Esophagus muscularis mucosa (tissue), 4 donors: ENCODE measurements around the gene ENTREP3. TPM values are rescaled to one million over a fixed set of nuclear protein-coding genes. Genes with fewer than 3 reads are reported as not detected.

Experiments
- DNase-seq: peaks from one replicate; pipeline ENCODE4 v3.0.0-alpha.2; 2017; ENCODE audit errors: extremely low spot score
- H3K27ac ChIP-seq, 4 donors: fragments of 200-600 bp; sonication (generic); replicated peaks in 1 of 4; 1 replicate in 3 of 4; 2 replicates in 1 of 4; pipeline ENCODE4 v1.5.1; 2016 to 2019; ENCODE audit warnings: mild to moderate bottlenecking in 1 of 4
- H3K27me3 ChIP-seq, 4 donors: fragments of 200-600 bp; sonication (generic); one replicate each; pipeline versions ENCODE4 v1.5.1 to v1.6.0; 2016 to 2019
- H3K36me3 ChIP-seq, 4 donors: fragments of 200-600 bp; sonication (generic); one replicate each; pipeline ENCODE4 v1.5.1; 2016 to 2019
- H3K4me1 ChIP-seq, 4 donors: fragments of 200-600 bp; sonication (generic); one replicate each; pipeline ENCODE4 v1.5.1; 2016 to 2019
- H3K4me3 ChIP-seq, 4 donors: fragments of 200-600 bp; sonication (generic); 1 replicate in 2 of 4; 2 replicates in 2 of 4; pipeline ENCODE4 v1.5.1; 2016 to 2019; ENCODE audit warnings: mild to moderate bottlenecking in 4 of 4, moderate library complexity in 1 of 4
- H3K9me3 ChIP-seq, 4 donors: fragments of 200-600 bp; sonication (generic); 1 replicate in 3 of 4; 2 replicates in 1 of 4; pipeline ENCODE4 v1.5.1; 2016 to 2019
- CTCF ChIP-seq, 3 experiments: fragments of 200-600 bp in 2 of 3; fragments of 450-650 bp in 1 of 3; sonication (generic) in 2 of 3; IDR thresholded peaks; one replicate each; pipeline ENCODE4 v1.5.1; 2017 to 2019; ENCODE audit warnings: antibody characterized with exemption in 3 of 3, mild to moderate bottlenecking in 2 of 3, moderate library complexity in 1 of 3
- EP300 ChIP-seq: sonication (generic); formaldehyde crosslinking; IDR thresholded peaks from one replicate; pipeline ENCODE4 v1.6.1; 2017; ENCODE audit warnings: antibody characterized with exemption
- POLR2A ChIP-seq: fragments of 450-650 bp; IDR thresholded peaks from one replicate; pipeline ENCODE4 v1.6.1; 2017; ENCODE audit warnings: antibody characterized with exemption, moderate library complexity, mild to moderate bottlenecking, low read depth
- POLR2AphosphoS5 ChIP-seq, 2 donors: sonication (generic); formaldehyde crosslinking; IDR thresholded peaks; one replicate each; pipeline ENCODE4 v1.6.1; 2017; ENCODE audit warnings: antibody characterized with exemption in 2 of 2
- WGBS: methylation state at CpG from one replicate; pipeline ENCODE4 v1.1.5; 2018; 5-methylcytosine and 5-hydroxymethylcytosine counted together
- intact Hi-C: fragments of 100-400 bp; cut with DNase I; formaldehyde crosslinking; loops from one replicate; pipeline ENCODE4 v1.15.1; 2023
- total RNA-seq, 4 donors: library from RNA; depleted of rRNA; stranded (reverse); fragments of >200 nt; gene quantifications; one replicate each; pipeline versions ENCODE4 v1.1.0 to v1.2.1, GENCODE V29; 2016

The ENTREP3 gene
- total RNA-seq, 4 donors from 2014 or later: 15.1 to 38.7 (median 22.6) TPM

- no peak for TF ChIP-seq CTCF (IDR thresholded peaks at IDR 0.05)
- TF ChIP-seq POLR2AphosphoS5 (IDR thresholded peaks at IDR 0.05): no peak
- TF ChIP-seq EP300: no peak
- TF ChIP-seq POLR2A: no peak
- intact Hi-C loops: loop anchor here (2.0 to 5.0 kb wide), 2 partner anchors 42 to 313 kb away; partner anchors contain the start of gene RUSC1
- Histone ChIP-seq H3K4me3 (no peak overlapping the region), H3K4me1 (peaks cover 18 to 28% (median 23%) of the 10 kb centered on the region in 4 donors), H3K27me3 (no peaks in the 10 kb centered on the region), H3K9me3 (no peaks in the 10 kb centered on the region), H3K36me3 (peaks cover 0 to 11% (median 0%) of the 10 kb centered on the region in 4 donors), H3K27ac (no peak overlapping the region)
- no peak for DNase-seq
- 76% methylated on average over 2 of the region's 2 CpGs for WGBS
Measured at GRCh38 chr1:155279268-155279667, 24.0 kb upstream of the ENTREP3 start.

- Histone ChIP-seq H3K4me1 (peaks cover 18 to 31% (median 26%) of the 10 kb centered on the region in 4 donors), H3K9me3 (no peaks in the 10 kb centered on the region), H3K27me3 (no peaks in the 10 kb centered on the region), H3K4me3 (peak overlapping the region in 1 of 4 donors; percentile 82), H3K36me3 (peaks cover 0 to 9% (median 0%) of the 10 kb centered on the region in 4 donors), H3K27ac (no peak overlapping the region)
- DNase-seq: no peak
- WGBS: 55% methylated on average over 10 of the region's 10 CpGs
- intact Hi-C loops: loop anchor here (2.0 to 5.0 kb wide), 2 partner anchors 42 to 314 kb away; partner anchors contain the start of gene RUSC1
- TF ChIP-seq EP300: no peak
- no peak for TF ChIP-seq POLR2A
- TF ChIP-seq POLR2AphosphoS5 (IDR thresholded peaks at IDR 0.05): no peak
- no peak for TF ChIP-seq CTCF (IDR thresholded peaks at IDR 0.05)
Measured at GRCh38 chr1:155278689-155279160, 23.4 kb upstream of the ENTREP3 start.

DNA sequence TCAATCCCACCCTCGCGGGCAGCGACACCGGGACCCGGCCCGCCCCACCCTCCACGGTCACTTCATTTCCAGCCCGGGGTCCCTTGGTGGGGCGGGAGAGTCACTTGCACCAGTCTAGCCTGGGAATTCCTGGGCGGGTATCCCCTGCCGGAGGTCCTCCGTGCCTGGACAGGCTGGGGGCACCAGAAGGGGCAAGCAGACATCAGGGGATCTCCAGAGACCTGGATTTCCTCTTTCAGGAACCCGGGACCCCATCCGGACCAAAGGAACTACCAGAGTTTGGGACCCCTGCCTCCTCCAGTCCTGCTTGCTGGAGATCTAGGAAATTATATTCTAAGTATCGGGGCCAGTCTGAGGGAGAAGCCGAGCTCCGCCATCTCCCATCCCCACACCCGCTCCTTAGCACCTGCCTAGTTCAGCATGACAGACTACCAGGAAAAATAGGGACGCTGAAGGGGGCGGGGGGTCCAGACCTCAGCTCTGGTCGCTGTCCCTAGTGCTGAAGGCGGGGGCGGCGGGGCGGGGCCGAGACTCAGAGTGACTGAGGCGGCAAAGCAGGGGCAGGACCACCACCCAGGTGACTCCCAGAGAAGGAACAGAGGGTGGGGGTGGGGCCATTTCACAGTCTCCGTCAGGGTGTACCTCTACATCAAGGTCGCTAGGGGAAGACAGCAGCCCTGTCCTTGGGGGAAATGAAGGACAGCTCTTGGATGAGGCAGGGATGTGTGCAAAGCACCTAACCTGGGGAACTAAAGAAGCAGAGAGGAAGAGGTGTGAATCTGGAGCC, 22.8 kb upstream of the ENTREP3 start:
- no peak for DNase-seq
- H3K27ac ChIP-seq: peak overlapping the region; percentile 74 to 85 (median 78)
- intact Hi-C loops: loop anchor here (2.0 to 5.0 kb wide), 2 partner anchors 43 to 314 kb away; partner anchors contain the start of gene RUSC1
- no peaks in the 10 kb centered on the region for H3K27me3 ChIP-seq
- H3K36me3 ChIP-seq: peaks cover 0 to 6% (median 0%) of the 10 kb centered on the region in 4 donors
- TF ChIP-seq POLR2A (no peak), POLR2AphosphoS5 (IDR thresholded peaks at IDR 0.05) (no peak), CTCF (IDR thresholded peaks at IDR 0.05) (peak in 2 of 3 experiments; percentile 15 to 30), EP300 (no peak)
- WGBS: under 1% methylated on average over 15 of the region's 29 CpGs
- peaks cover 18 to 34% (median 29%) of the 10 kb centered on the region in 4 donors for H3K4me1 ChIP-seq
- no peaks in the 10 kb centered on the region for H3K9me3 ChIP-seq
- H3K4me3 ChIP-seq: peak overlapping the region; percentile 71 to 84 (median 77)

DNA sequence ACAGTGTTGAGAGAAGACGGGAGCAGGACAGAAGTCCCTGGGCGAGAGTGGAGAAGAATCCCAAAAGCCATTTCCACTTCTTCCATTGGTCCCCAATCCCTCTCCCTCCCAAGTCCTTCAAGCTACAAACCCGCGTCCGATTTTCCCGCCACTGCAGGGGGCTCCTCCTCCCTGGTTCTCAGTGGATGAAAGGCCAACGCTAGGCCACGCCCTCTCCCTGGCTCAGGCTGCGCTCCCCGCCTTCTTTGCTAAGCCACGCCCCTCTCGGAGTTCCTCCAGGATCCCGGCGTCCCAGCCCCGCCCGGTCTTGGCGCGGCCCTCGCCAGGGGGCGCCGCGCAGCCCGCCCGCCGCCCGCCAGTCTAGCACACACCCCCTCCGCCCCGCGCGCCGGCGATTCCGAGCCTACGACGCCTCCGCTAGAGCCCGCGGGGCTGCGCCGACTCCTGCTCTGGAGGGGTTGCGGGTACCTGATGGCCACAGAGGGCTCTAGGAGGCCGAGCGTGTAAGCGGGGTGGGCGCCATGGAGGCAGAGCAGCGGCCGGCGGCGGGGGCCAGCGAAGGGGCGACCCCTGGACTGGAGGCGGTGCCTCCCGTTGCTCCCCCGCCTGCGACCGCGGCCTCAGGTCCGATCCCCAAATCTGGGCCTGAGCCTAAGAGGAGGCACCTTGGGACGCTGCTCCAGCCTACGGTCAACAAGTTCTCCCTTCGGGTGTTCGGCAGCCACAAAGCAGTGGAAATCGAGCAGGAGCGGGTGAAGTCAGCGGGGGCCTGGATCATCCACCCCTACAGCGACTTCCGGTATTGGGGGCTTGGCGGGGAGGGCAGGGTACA, 22.0 kb upstream of the ENTREP3 start, which contains the start of gene HCN3:
HCN3 (plus strand) TSS at position 394 of the 832 bp plus-strand sequence; CDS start at position 522, 128 bp downstream.
- Histone ChIP-seq H3K9me3 (no peaks in the 10 kb centered on the region), H3K27ac (peak within 1 kb of the TSS; percentile 74 to 85 (median 78)), H3K4me1 (peaks cover 20 to 38% (median 33%) of the 10 kb centered on the region in 4 donors), H3K4me3 (peak within 1 kb of the TSS; percentile 71 to 84 (median 77)), H3K27me3 (no peaks in the 10 kb centered on the region), H3K36me3 (no peaks in the 10 kb centered on the region)
- intact Hi-C loops: loop anchor here (5.0 kb wide), 1 partner anchor 315 kb away; no protein-coding TSS in a partner anchor
- DNase-seq: peak; percentile 99
- peak; percentile 67 to 84 (median 73) for TF ChIP-seq CTCF (IDR thresholded peaks at IDR 0.05)
- no peak for TF ChIP-seq POLR2A
- peak in 1 of 2 donors; percentile 78 for TF ChIP-seq POLR2AphosphoS5 (IDR thresholded peaks at IDR 0.05)
- 3% methylated on average over 15 of the region's 68 CpGs for WGBS
